Astrocyte (in vitro differentiated cells and primary cell): ENCODE measurements around the gene CISH. TPM values are rescaled to one million over a fixed set of nuclear protein-coding genes. Genes with fewer than 3 reads are reported as not detected.

Experiments
- DNase-seq: peaks from one replicate; pipeline ENCODE4 v3.0.0-alpha.2; 2010; ENCODE audit warnings: low read depth
- FAIRE-seq: peaks from 2 replicates; lab custom pipeline; 2011; peaks lifted over from hg19 to GRCh38; lab: Jason Lieb, UNC
- H2AFZ ChIP-seq: 2 replicates; pipeline ENCODE4 v1.6.0; 2012; ENCODE audit warnings: low read depth, low read length, inconsistent platforms
- H3K27ac ChIP-seq: 2 replicates; pipeline ENCODE4 v1.5.1; 2011; ENCODE audit warnings: low read depth, low read length, inconsistent platforms
- H3K27me3 ChIP-seq: 2 replicates; pipeline ENCODE4 v1.6.0; 2011; ENCODE audit warnings: low read length, inconsistent platforms; ENCODE audit not compliant: insufficient read depth
- H3K36me3 ChIP-seq: 2 replicates; pipeline ENCODE4 v1.5.1; 2011; ENCODE audit warnings: low read length, inconsistent platforms; ENCODE audit not compliant: insufficient read depth
- H3K4me1 ChIP-seq: 2 replicates; pipeline ENCODE4 v1.5.1; 2011; ENCODE audit warnings: low read length, inconsistent platforms; ENCODE audit not compliant: insufficient read depth
- H3K4me2 ChIP-seq: 2 replicates; pipeline ENCODE4 v1.6.0; 2012; ENCODE audit warnings: low read length, inconsistent platforms
- H3K4me3 ChIP-seq: 2 replicates; pipeline ENCODE4 v1.5.1; 2011; ENCODE audit warnings: low read depth, mild to moderate bottlenecking, low read length, inconsistent platforms; ENCODE audit not compliant: insufficient read depth
- H3K79me2 ChIP-seq: 2 replicates; pipeline ENCODE4 v1.6.0; 2012; ENCODE audit warnings: mild to moderate bottlenecking, low read length, inconsistent platforms; ENCODE audit not compliant: insufficient read depth
- H3K9ac ChIP-seq: 2 replicates; pipeline ENCODE4 v1.6.0; 2012; ENCODE audit warnings: mild to moderate bottlenecking, low read length, inconsistent platforms
- H3K9me3 ChIP-seq: 2 replicates; pipeline ENCODE4 v1.5.1; 2012; ENCODE audit warnings: low read depth, mild to moderate bottlenecking, low read length, inconsistent platforms; ENCODE audit not compliant: insufficient read depth
- H4K20me1 ChIP-seq: 2 replicates; pipeline ENCODE4 v1.6.0; 2012; ENCODE audit warnings: low read length, inconsistent platforms; ENCODE audit not compliant: insufficient read depth
- H3K27ac Mint-ChIP-seq: one replicate; pipeline ENCODE4 v1.8.0; 2021; ENCODE audit warnings: mild to moderate bottlenecking, mixed read lengths; ENCODE audit not compliant: unreplicated experiment
- H3K27me3 Mint-ChIP-seq: one replicate; pipeline ENCODE4 v1.8.0; 2021; ENCODE audit warnings: low read depth, mixed read lengths; ENCODE audit not compliant: unreplicated experiment
- H3K36me3 Mint-ChIP-seq: one replicate; pipeline ENCODE4 v1.8.0; 2021; ENCODE audit warnings: low read depth, mixed read lengths; ENCODE audit not compliant: unreplicated experiment
- H3K4me1 Mint-ChIP-seq: one replicate; pipeline ENCODE4 v1.8.0; 2021; ENCODE audit warnings: low read depth, mixed read lengths; ENCODE audit not compliant: unreplicated experiment
- H3K4me3 Mint-ChIP-seq: one replicate; pipeline ENCODE4 v1.8.0; 2021; ENCODE audit warnings: mild to moderate bottlenecking, moderate library complexity, mixed read lengths; ENCODE audit not compliant: unreplicated experiment
- H3K9me3 Mint-ChIP-seq: one replicate; pipeline ENCODE4 v1.8.0; 2021; ENCODE audit warnings: mild to moderate bottlenecking, mixed read lengths; ENCODE audit not compliant: unreplicated experiment
- EZH2 ChIP-seq: IDR thresholded peaks from 2 replicates; pipeline ENCODE4 v1.6.1; 2012; ENCODE audit warnings: mild to moderate bottlenecking, low read length, inconsistent platforms; ENCODE audit not compliant: insufficient read depth
- total RNA-seq: library from RNA; stranded (reverse); gene quantifications from 2 replicates; pipeline ENCODE4 v1.2.1, GENCODE V29; 2021
- TF ChIP-seq, protein P1 (sequence below): IDR thresholded peaks from 2 replicates; pipeline ENCODE4 v1.5.1; 2011; ENCODE audit warnings: low read depth, mild to moderate bottlenecking, inconsistent platforms, low read length, moderate library complexity; ENCODE audit not compliant: insufficient read depth

Gene CISH
- total RNA-seq, 1 donor from 2014 or later, result 1.2 TPM

DNA sequence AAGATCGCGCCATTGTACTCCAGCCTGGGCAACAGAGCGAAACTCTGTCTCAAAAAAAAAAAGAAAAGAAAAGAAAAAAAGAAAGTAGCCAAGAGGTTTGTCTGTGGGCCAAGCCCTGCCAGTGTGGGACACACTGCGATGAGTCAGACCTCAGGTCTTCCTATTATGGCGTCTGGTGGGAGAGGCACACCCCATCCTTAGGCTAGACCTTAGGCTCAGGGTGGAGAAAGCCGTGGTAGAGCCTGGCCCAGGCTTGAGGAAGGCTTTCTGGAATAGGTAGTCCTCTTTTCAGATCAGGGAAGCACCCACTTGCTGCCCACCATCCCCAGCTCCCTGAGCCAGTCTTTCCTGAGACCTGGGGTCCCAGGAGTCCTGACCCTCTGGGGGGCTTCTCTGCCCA, 36.2 kb downstream of the CISH start:
- no peaks in the 10 kb centered on the region for H4K20me1 ChIP-seq
- DNase-seq, result no peak
- H3K27me3 Mint-ChIP-seq, result no peaks in the 10 kb centered on the region
- H3K4me3 Mint-ChIP-seq, result no peak overlapping the region
- no peak overlapping the region for H3K4me2 ChIP-seq
- TF ChIP-seq, protein P1, sequence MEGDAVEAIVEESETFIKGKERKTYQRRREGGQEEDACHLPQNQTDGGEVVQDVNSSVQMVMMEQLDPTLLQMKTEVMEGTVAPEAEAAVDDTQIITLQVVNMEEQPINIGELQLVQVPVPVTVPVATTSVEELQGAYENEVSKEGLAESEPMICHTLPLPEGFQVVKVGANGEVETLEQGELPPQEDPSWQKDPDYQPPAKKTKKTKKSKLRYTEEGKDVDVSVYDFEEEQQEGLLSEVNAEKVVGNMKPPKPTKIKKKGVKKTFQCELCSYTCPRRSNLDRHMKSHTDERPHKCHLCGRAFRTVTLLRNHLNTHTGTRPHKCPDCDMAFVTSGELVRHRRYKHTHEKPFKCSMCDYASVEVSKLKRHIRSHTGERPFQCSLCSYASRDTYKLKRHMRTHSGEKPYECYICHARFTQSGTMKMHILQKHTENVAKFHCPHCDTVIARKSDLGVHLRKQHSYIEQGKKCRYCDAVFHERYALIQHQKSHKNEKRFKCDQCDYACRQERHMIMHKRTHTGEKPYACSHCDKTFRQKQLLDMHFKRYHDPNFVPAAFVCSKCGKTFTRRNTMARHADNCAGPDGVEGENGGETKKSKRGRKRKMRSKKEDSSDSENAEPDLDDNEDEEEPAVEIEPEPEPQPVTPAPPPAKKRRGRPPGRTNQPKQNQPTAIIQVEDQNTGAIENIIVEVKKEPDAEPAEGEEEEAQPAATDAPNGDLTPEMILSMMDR, result no peak
- TF ChIP-seq EZH2, result no peak
- no peak overlapping the region for H3K9ac ChIP-seq
- H2AFZ ChIP-seq, result no peak overlapping the region
- no peak overlapping the region for H3K4me3 ChIP-seq
- no peaks in the 10 kb centered on the region for H3K9me3 Mint-ChIP-seq
- H3K36me3 ChIP-seq, result peaks cover 2% of the 10 kb centered on the region
- no peaks in the 10 kb centered on the region for H3K27me3 ChIP-seq
- no peak overlapping the region for H3K27ac ChIP-seq
- no peaks in the 10 kb centered on the region for H3K4me1 ChIP-seq
- H3K27ac Mint-ChIP-seq, result no peak overlapping the region
- no peak for FAIRE-seq
- H3K79me2 ChIP-seq, result no peaks in the 10 kb centered on the region
- peaks cover 15% of the 10 kb centered on the region for H3K36me3 Mint-ChIP-seq
- no peaks in the 10 kb centered on the region for H3K9me3 ChIP-seq
- H3K4me1 Mint-ChIP-seq, result peaks cover 3% of the 10 kb centered on the region

DNA sequence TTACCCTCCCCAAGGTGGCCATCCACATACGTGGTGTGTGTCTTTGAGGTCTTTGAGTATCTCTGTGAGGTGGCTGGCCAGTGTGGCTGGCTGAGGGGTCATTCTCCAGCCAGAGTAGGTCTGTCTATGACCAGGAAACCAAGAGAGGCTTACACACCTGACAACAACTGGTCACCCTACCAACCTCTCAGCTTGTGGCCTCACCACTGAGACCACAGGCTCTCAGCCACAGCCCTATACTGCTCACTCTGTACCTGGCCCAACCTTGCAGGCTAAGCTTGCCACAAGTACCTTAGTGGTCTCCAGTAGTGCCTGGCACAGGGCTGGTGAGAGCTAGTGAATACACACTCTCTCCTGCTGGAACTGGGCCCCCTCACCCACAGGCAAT, 37.1 kb downstream of the CISH start:
- TF ChIP-seq, protein P1, result no peak
- TF ChIP-seq EZH2, result no peak
- Histone ChIP-seq H2AFZ (no peak overlapping the region), H3K4me1 (no peaks in the 10 kb centered on the region), H3K79me2 (peaks cover 8% of the 10 kb centered on the region), H3K4me2 (no peak overlapping the region), H3K4me3 (no peak overlapping the region), H4K20me1 (no peaks in the 10 kb centered on the region), H3K27ac (no peak overlapping the region), H3K36me3 (peaks cover 2% of the 10 kb centered on the region), H3K9me3 (no peaks in the 10 kb centered on the region), H3K9ac (no peak overlapping the region), H3K27me3 (no peaks in the 10 kb centered on the region)
- DNase-seq (no peak), FAIRE-seq (no peak)
- Mint-ChIP-seq H3K4me1 (peaks cover 3% of the 10 kb centered on the region), H3K36me3 (peaks cover 13% of the 10 kb centered on the region), H3K27me3 (no peaks in the 10 kb centered on the region), H3K27ac (no peak overlapping the region), H3K4me3 (no peak overlapping the region), H3K9me3 (no peaks in the 10 kb centered on the region)

DNA sequence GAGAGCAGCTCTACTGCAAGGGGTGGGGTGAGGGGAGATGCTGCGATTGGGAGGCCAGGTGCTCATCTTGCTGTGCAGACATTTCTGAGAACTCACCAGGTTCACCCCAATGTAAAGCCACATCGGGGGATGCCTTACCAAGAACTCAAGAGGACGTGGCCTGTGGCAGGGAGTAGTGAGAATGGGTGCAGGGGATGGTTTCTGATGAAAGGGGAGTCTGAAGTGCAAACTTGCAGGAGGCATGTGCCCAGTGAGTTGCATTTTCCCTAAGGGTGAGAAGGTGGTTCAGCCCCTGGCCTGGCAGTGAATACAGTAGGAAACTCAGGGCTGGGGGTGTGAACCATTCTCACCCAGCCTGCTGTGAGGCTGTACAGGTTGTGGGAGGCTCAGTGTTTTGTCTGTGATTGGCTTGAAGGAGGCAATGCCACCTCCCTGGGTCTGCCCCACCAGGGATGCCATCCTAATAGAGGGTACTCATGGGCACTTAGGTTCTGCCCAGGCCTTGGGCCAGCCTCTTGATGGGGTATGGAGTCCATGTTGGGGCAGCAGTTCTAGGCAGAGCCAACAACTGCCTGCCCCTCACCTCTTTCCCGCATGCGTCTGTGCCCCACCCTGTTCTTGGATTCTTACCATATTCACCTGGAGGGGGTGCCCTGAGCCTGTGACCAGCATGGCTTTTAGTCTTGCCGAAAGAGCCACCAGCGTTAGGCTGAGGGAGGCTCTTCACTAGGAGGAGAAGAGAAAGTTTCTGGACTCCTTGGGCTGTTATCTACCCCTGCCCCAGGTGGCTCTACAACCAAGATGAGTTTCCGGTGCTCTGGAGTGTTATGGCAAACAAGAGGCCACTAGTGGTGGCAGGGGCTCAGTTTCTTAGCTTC, 37.8 kb downstream of the CISH start:
- no peak for FAIRE-seq
- Histone ChIP-seq H3K4me2 (no peak overlapping the region), H4K20me1 (no peaks in the 10 kb centered on the region), H3K4me1 (no peaks in the 10 kb centered on the region), H3K9me3 (no peaks in the 10 kb centered on the region), H3K36me3 (peaks cover 2% of the 10 kb centered on the region), H3K27me3 (no peaks in the 10 kb centered on the region), H3K79me2 (peaks cover 9% of the 10 kb centered on the region), H3K9ac (no peak overlapping the region), H3K27ac (no peak overlapping the region), H2AFZ (no peak overlapping the region), H3K4me3 (no peak overlapping the region)
- TF ChIP-seq EZH2, result no peak
- TF ChIP-seq, protein P1, result no peak
- Mint-ChIP-seq H3K4me3 (no peak overlapping the region), H3K36me3 (peaks cover 8% of the 10 kb centered on the region), H3K27ac (no peak overlapping the region), H3K27me3 (no peaks in the 10 kb centered on the region), H3K9me3 (no peaks in the 10 kb centered on the region), H3K4me1 (peaks cover 3% of the 10 kb centered on the region)
- DNase-seq, result no peak
